GM21447 (cell line): ENCODE results near the gene RAPGEF1.

Experiments
- ATAC-seq: cut with Tn5 transposase; IDR thresholded peaks from one replicate; pipeline ENCODE4 v1.9.1; 2021; ENCODE audit not compliant: unreplicated experiment

RAPGEF1 gene

GRCh38 chr9:131708226-131709002 lies 31.5 kb downstream of the RAPGEF1 start:
- no peak for ATAC-seq

DNA sequence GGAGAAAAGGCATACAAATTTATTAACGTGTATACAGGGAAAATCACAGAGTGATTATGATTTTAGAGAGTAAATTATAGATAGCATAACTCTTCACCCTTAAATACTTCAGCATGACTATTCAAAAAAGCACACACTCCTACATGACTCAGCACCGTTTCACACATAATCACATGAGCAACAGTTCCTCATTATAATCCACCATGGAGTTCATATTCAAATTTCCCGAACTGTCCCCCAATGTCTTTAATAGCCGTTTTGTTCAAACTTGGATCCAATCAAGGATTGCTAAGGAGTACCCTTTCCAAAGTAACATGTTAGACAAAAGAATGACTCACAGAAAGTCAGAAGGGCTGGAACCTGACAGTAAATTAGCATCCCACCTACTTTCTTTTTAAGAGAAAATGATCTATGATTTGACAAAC lies 32.1 kb downstream of the RAPGEF1 start:
- no peak for ATAC-seq

DNA sequence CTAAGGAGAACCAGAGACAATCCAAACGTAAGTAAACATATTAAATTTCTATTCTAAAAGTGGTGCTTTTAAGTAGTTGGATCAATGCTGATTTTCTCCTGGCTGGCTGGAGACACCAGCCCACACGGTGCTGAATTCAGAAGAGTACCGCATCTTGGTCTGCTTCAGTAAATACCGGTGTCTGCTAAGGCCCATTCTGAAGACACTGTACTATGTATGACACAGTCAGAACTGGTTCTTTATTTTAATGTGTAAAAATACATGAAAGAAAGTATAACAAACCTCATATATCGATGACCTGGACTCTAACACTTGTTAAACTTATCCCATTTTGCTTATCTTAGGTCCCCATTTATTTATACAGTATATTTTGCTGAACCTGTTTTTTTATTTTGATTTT lies 32.8 kb downstream of the RAPGEF1 start:
- no peak for ATAC-seq

GRCh38 chr9:131706608-131706970 lies 33.3 kb downstream of the RAPGEF1 start:
- no peak for ATAC-seq

GRCh38 chr9:131704988-131705387 lies 34.9 kb downstream of the RAPGEF1 start:
- no peak for ATAC-seq

GRCh38 chr9:131704141-131704983 lies 35.5 kb downstream of the RAPGEF1 start:
- ATAC-seq, result no peak

GRCh38 chr9:131703697-131704096 lies 36.2 kb downstream of the RAPGEF1 start:
- ATAC-seq, result no peak

DNA sequence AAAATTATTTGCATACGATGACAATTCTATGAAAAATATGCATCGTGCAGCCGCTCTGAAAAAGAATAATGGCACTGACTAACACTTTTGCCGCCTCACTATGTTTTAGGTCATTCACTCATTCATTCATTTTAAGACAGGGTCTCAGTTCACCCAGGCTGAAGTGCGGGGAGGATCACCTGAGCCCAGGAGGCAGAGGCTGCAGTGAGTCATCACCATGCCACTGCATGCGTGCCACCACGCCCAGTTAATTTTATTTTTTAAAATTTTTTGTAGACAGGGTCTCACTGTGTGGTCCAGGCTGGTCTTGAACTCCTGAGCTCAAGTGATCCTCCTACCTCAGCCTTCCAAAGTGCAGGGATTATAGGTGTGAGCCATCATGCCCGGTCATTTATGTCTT lies 37.0 kb downstream of the RAPGEF1 start:
- ATAC-seq, result no peak

- no peak for ATAC-seq
These were observed 38.0 kb downstream of the RAPGEF1 start for GRCh38 chr9:131701789-131702337.

DNA sequence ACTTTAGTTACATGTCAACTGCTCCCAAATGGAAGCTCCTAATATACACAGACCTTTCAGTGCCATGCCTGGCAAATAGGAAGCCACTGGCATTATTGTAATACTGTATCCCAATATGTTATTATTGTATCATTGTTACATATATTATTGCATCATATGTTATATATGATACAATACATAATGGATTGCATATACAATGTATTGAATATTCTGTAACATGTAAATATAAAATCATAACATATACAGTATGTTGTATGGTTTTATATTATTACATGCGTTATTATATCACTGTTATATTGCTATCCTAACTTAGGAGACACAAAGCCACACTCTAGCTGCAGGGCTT lies 38.5 kb downstream of the RAPGEF1 start:
- no peak for ATAC-seq

GRCh38 chr9:131700765-131701435 lies 39.0 kb downstream of the RAPGEF1 start:
- ATAC-seq, result no peak

DNA sequence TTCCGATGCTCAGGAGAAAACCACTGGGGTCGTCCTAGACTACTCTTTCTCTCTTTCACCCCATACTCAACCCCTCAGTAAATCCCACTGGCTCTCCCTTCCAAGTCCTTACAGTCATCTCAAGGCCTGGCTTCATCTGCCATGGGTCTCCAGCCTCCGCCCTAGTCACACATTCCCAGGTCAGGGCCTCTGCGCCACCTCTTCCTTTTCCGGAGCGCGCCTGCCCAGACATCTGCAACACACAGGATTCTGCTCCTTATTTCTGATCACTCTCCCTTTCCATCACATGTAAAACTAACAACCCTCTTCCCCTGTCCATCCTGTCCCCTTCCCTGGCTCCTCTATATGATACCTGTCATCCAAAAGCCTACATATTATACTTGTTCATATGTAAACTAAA lies 39.8 kb downstream of the RAPGEF1 start:
- ATAC-seq, result no peak

DNA sequence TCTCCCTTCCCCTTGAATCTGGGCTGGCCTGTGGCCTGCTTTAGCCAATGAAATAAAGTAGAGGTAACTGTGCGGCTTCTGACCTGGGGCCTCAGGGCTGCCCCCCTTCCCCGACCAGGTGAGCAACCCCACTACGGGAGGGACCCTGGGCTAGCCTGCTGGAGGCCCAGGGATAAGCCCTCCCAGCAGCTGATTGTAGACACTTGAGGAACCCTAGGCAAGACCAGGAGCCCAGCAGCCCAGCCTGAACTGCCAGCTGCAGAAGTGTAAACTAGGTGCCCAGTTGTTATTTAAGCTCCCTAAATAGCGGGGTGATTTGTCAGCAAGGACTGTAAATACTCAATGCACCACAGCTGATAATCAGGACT lies 41.3 kb downstream of the RAPGEF1 start:
- ATAC-seq, result no peak

DNA sequence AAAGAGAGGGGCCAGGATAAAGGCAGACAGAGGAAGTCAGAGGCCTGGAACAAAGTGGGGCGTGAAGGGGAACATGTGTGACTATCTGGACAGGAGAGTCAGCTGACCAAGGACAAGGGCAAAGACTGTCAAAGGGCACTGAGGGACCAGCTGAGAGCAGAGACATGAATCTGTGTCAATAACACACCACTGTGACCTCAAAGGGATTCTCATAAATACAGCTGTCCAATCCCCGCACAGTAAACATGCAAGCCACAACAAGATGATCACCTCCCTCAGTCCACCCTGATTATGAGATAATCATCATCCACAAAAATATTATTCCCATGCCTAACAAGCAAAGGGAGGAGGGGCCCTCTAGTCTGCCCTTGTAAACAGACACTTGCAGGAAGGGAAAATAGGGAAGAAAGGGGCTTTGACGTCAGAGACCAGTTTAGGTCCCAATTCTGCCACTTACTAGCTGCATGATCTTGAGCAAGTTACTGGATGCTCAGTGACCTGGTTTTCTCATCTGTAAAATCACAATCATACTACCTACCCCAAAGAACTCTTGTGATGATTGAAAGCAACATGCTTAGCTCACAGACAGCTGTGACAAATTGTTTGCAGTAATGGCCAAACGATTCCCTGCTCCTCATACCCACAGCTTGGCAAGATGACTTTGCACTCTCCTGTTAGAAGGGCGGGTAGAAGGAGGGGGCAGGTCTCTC lies 41.8 kb downstream of the RAPGEF1 start:
- ATAC-seq, result no peak

DNA sequence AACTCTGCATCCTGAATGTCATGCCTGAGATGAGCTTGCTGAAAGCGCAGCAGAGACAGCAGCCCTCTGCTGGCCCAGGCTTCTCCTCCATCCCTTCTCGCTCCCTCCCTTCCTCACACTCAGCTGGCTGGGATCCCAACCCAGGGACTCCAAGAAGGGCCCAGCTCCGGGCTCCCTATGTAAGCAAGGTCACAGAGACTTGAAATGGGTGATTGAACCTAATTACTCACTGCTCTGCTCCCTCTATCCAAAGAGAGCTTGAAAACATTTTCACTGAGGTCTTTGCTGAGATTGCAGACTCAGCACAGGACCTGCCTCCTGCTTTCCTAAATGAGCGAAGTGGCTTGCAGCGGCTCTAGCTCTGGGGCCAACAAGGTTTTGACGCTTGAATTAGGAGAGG lies 42.8 kb downstream of the RAPGEF1 start:
- no peak for ATAC-seq

DNA sequence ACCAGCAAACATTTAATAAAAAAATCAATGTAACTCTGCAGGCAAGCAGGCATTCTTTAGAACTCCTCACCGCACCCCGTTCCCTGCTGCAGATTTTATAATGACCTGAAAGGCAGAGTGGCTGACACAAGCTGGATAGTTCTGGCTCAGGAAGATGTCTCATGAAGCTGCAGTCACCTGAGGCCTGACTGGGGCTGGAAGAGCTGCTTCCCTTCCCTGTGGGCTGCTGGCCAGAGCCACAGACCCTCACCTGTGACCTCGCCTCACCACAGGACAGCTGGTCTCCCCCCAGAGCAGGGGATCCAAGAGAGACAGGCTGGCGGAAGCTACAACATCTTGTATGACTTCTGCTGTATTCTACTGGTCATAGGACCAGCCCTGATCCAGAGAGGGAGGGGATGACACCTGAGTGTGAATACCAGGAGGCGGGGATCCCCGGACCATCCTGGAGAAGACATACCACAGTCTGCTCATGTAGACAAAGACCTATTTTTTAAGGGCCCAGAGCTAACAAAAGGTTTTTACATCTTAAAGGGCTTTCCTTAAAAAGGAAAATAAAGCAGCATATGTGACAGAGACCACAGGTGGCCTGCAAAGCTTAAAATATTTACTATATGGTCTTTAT lies 43.9 kb downstream of the RAPGEF1 start:
- no peak for ATAC-seq

DNA sequence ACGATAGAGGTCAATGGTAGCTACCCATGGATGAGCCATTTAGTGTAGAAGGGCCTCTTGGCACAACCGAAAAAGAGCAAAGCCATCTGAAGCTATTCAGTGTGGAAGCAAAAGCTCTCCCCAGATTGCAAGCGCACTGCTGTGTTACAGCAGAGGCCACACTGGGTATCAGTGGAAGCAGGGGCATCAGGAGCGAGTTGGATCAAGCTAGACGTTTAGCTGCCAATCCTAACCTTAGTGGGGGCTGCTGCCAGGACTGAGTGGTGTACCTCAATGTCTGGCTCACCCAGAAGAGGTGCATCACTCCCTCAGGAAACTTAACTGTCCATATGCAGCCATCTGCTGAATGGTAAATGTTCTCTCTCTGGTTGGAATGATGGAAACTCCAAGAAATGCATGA lies 44.5 kb downstream of the RAPGEF1 start:
- ATAC-seq, result no peak

DNA sequence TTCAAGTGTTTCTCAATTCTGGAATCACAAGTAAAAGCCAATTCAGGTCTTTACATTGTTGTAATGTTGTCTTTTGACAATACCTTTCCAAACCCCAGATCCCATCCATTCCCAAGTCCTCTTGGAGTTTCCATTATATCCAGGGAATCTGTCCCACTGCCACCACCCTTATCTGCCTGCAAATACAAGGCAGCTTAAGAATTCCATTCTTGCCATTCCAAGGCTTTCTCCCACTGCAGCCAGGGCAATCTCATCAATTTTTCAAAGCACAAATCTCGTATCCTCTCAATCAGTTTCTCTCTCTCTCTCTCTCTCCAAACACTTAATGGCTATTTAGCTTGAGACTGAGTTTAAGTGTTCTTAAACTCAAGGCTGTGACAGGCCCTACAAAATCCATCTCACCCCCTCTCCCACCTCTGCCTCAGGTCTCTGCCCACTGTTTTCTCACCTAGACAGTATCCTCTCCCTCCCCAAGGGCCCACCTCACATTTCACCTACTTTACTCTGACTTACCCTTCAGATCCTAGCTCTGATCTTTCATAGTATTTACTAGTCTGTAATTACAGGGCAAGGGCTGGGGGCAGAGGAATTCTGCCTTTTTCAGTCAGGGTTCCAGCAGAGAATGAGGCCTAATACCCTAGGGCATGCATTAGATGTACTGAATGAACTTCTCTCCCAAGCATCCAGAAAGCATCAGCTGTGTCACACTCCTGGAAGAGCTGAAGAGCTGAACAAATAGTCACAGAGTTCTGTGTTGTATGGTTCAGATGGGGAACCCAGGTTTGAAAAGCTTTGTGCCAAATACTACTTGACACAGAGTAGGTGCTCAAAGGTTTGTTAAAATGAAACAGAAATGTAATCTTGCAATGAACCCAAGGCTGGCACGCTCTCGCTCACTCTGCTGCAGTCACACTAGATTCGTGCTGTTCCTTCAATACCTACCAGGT lies 46.0 kb downstream of the RAPGEF1 start:
- no peak for ATAC-seq
